Measurements from ENCODE around the gene PAPOLA.

DNA sequence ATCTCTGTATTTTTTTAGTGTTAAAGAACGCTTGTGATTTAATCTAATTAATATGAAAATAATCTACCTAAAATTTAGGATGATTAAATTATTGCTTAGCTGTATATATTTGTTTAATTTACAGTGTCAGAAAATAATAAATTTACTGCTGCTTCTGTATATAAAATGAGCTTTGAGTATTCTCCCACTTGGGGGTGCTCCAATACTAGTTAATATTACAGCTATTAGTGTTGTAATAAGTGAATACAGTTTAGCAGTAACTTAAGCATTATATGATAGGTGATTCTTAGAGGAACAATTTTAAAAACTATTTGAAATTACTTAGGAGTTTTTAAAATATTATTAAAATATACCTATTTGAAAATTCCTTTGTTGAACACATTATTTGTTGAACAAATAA is 62.2 kb downstream of the PAPOLA start:
- TF ChIP-seq, protein P1, sequence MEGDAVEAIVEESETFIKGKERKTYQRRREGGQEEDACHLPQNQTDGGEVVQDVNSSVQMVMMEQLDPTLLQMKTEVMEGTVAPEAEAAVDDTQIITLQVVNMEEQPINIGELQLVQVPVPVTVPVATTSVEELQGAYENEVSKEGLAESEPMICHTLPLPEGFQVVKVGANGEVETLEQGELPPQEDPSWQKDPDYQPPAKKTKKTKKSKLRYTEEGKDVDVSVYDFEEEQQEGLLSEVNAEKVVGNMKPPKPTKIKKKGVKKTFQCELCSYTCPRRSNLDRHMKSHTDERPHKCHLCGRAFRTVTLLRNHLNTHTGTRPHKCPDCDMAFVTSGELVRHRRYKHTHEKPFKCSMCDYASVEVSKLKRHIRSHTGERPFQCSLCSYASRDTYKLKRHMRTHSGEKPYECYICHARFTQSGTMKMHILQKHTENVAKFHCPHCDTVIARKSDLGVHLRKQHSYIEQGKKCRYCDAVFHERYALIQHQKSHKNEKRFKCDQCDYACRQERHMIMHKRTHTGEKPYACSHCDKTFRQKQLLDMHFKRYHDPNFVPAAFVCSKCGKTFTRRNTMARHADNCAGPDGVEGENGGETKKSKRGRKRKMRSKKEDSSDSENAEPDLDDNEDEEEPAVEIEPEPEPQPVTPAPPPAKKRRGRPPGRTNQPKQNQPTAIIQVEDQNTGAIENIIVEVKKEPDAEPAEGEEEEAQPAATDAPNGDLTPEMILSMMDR (IDR thresholded peaks at IDR 0.05), result peak in 1 of 3 experiments; percentile 5
- no peak for TF ChIP-seq POLR2A (IDR thresholded peaks at IDR 0.05; ENCODE audit: low read depth)

Data from esophagus muscularis mucosa (tissue), 3 donors.